ENCODE results near the gene NTMT1. TPM values are rescaled to one million over a fixed set of nuclear protein-coding genes. Genes with fewer than 3 reads are reported as not detected.

NTMT1 gene
- total RNA-seq, 1 experiment from 2014 or later: 84.8 TPM

GRCh38 chr9:129649726-129650679, 24.0 kb downstream of the NTMT1 start:
- ATAC-seq (no peak), DNase-seq (ENCODE audit: low read depth, low spot score) (no peak)
- Histone ChIP-seq H3K27ac (ENCODE audit: low read depth, low read length) (no peak overlapping the region), H2AFZ (ENCODE audit: low read depth, low read length, poor library complexity, severe bottlenecking) (no peak overlapping the region), H3K4me2 (ENCODE audit: low read length) (no peak overlapping the region), H4K20me1 (ENCODE audit: insufficient read depth) (no peaks in the 10 kb centered on the region), H3K9ac (ENCODE audit: low read length) (no peak overlapping the region), H3K9me3 (ENCODE audit: control insufficient read depth in 1 of 2, insufficient read depth in 1 of 2, low read depth in 1 of 2, low read length in 2 of 2) (no peaks in the 10 kb centered on the region), H3K4me1 (ENCODE audit: control insufficient read depth in 1 of 2, insufficient read depth in 2 of 2, low read length in 2 of 2) (no peaks in the 10 kb centered on the region), H3K79me2 (ENCODE audit: insufficient read depth, low read length) (no peaks in the 10 kb centered on the region), H3K9me2 (ENCODE audit: insufficient read depth) (no peaks in the 10 kb centered on the region), H3K27me3 (ENCODE audit: insufficient read depth, low read length) (no peaks in the 10 kb centered on the region), H3K36me3 (ENCODE audit: control insufficient read depth in 1 of 2, insufficient read depth in 2 of 2, low read length in 2 of 2) (no peaks in the 10 kb centered on the region), H3K4me3 (replicated peaks in 1 of 2; ENCODE audit: low read depth in 1 of 2, low read length in 2 of 2) (no peak overlapping the region)
- no TSS peak for BruUV-seq (replicated peaks)
- ChIA-PET RAD21 (ENCODE audit: low non-redundant PET in 1 of 2, low total read pairs in 2 of 2, uncharacterized antibody in 2 of 2, unreplicated experiment in 2 of 2) (no interaction called here), POLR2A (no interaction called here), CTCF (no interaction called here)
- no peak for TF ChIP-seq SRF (IDR thresholded peaks at IDR 0.05; ENCODE audit: low read depth)
- intact Hi-C loops (cut with micrococcal nuclease): no loop called here

DNA sequence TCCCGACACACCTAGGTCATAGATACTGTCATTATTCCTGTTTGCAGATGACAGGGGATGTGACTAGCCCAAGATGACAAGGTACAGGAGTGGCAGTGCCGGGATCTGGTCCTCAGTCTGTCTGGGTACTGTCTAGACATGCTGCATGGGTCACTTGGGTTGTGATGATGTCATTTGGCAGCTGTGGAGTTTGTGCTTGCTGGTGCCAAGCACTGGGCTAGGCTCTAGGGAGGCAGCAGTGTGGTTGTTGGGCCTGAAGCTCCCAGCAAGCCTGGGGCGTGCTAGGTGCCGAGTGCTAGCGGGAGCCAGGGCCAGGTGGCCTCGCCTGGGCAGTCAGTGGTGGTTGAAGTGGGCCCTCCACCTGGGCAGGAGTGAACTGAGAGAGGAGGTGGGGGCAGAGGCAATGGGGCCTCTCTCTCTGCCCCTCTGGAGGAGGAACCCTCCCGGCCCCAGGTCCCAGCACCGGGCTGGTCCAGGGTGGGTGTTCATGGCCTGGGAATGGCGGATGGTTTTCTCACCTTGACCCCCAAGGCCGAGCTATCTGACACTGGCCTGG, 24.8 kb downstream of the NTMT1 start:
- Histone ChIP-seq H4K20me1 (ENCODE audit: insufficient read depth) (no peaks in the 10 kb centered on the region), H3K27me3 (ENCODE audit: insufficient read depth, low read length) (no peaks in the 10 kb centered on the region), H3K27ac (ENCODE audit: low read depth, low read length) (no peak overlapping the region), H3K36me3 (ENCODE audit: control insufficient read depth in 1 of 2, insufficient read depth in 2 of 2, low read length in 2 of 2) (no peaks in the 10 kb centered on the region), H3K9ac (ENCODE audit: low read length) (no peak overlapping the region), H3K9me3 (ENCODE audit: control insufficient read depth in 1 of 2, insufficient read depth in 1 of 2, low read depth in 1 of 2, low read length in 2 of 2) (no peaks in the 10 kb centered on the region), H2AFZ (ENCODE audit: low read depth, low read length, poor library complexity, severe bottlenecking) (no peak overlapping the region), H3K4me2 (ENCODE audit: low read length) (no peak overlapping the region), H3K4me3 (replicated peaks in 1 of 2; ENCODE audit: low read depth in 1 of 2, low read length in 2 of 2) (no peak overlapping the region), H3K79me2 (ENCODE audit: insufficient read depth, low read length) (no peaks in the 10 kb centered on the region), H3K9me2 (ENCODE audit: insufficient read depth) (no peaks in the 10 kb centered on the region), H3K4me1 (ENCODE audit: control insufficient read depth in 1 of 2, insufficient read depth in 2 of 2, low read length in 2 of 2) (no peaks in the 10 kb centered on the region)
- BruUV-seq (replicated peaks): no TSS peak
- DNase-seq (ENCODE audit: low read depth, low spot score) (no peak), ATAC-seq (no peak; the same call in 1 of the 2 replicates)
- CTCF ChIA-PET: no interaction called here
- POLR2A ChIA-PET: no interaction called here
- TF ChIP-seq RAD21 (IDR thresholded peaks at IDR 0.05; ENCODE audit: low read depth): no peak
- no peak for TF ChIP-seq JUND (IDR thresholded peaks at IDR 0.05)
- TF ChIP-seq YY1 (IDR thresholded peaks at IDR 0.05; ENCODE audit: extremely low read depth, insufficient replicate concordance, low read depth, low read length): no peak
- TF ChIP-seq EZH2 (IDR thresholded peaks at IDR 0.05): no peak
- TF ChIP-seq, protein P1, sequence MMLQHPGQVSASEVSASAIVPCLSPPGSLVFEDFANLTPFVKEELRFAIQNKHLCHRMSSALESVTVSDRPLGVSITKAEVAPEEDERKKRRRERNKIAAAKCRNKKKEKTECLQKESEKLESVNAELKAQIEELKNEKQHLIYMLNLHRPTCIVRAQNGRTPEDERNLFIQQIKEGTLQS (IDR thresholded peaks at IDR 0.05): no peak
- TF ChIP-seq EZH2phosphoT487 (IDR thresholded peaks at IDR 0.05; ENCODE audit: borderline replicate concordance): no peak
- TF ChIP-seq REST (IDR thresholded peaks at IDR 0.05; ENCODE audit: low read depth): no peak
- TF ChIP-seq ZBTB33 (IDR thresholded peaks at IDR 0.05; ENCODE audit: extremely low read depth, insufficient replicate concordance, low read length): no peak
- no peak for TF ChIP-seq ZNF274 (IDR thresholded peaks at IDR 0.05; ENCODE audit: low read depth, low read length)
- intact Hi-C loops (cut with micrococcal nuclease): no loop called here
- RAD21 ChIA-PET (ENCODE audit: low non-redundant PET in 1 of 2, low total read pairs in 2 of 2, uncharacterized antibody in 2 of 2, unreplicated experiment in 2 of 2): no interaction called here

Measured in HCT116 (cell line).